ENCODE data around the gene FAM83B.
"Not testable (repeated sequence)": the region's sequence is repeated elsewhere in the genome, so short reads cannot be mapped to it uniquely, and the experiment has no call there.

Gene FAM83B

GRCh38 chr6:54899442-54899841 is 52.9 kb downstream of the FAM83B start:
- DNase-seq, result no peak

- DNase-seq, result no peak
Observed at GRCh38 chr6:54899986-54900385, 53.4 kb downstream of the FAM83B start.

DNA sequence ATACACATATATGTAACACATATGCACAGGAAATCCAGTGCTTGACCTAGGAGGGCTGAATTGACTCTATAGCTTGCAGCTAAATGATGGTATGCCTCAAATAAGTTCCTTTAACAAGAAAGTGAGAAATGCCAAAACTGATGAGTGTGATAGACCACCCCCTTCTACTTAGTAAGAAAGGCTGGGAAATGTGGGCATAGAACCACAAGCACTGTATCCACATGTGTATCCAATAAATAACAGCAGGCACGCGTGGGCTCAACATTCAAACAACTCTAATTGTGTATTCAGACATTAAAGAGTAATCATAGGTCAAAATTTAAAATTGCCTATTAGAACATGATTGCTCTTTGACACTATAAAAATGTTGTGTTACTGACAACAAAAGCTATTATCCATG is 54.1 kb downstream of the FAM83B start:
- no peak for DNase-seq

- DNase-seq, result no peak
Observed at GRCh38 chr6:54903884-54904283, 57.3 kb downstream of the FAM83B start.

DNA sequence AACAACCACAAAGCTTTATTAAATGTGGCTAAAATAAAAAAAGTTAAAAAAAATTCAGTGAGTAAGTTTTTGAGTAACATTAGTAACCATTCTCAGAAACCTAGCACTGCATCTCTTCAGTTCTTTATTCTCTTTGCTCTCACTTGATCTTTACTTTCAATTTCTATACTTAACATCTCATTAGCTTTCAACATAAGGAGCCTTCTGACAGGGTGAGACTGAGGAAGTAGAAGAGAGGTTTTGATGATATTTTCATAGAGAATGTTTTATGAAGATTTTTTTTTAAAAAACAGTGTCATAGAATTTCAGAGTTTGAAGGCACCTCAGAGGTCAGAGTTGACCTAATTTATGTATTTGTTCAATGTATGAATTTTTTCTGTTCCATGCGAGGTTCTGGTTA is 60.8 kb downstream of the FAM83B start:
- DNase-seq, result no peak

DNA sequence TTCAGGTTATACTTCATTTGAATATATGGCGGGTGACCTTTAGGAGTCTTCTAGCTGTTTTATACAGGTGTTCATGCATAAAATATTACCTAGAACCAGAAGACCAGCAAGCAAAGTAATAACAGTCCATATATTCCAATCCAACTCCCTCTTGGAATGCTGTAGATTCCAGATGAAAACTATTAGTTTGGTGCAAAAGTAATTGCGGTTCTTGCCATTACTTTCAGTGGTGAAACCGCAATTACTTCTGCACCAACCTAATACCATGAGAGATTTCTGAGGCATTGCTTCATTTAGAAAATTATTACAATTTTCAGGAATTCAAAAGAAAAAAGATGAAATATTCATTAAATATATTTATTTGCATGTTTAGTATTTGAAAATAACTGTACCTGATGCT is 62.6 kb downstream of the FAM83B start:
- DNase-seq, result no peak

GRCh38 chr6:54910431-54910884 is 63.9 kb downstream of the FAM83B start:
- no peak for DNase-seq

- DNase-seq, result no peak
Observed at GRCh38 chr6:54910921-54911320, 64.3 kb downstream of the FAM83B start.

- DNase-seq, result no peak
Observed at GRCh38 chr6:54913211-54913610, 66.6 kb downstream of the FAM83B start.

GRCh38 chr6:54916858-54917257 is 70.3 kb downstream of the FAM83B start:
- DNase-seq, result no peak

GRCh38 chr6:54920628-54921027 is 74.1 kb downstream of the FAM83B start:
- DNase-seq, result no peak

DNA sequence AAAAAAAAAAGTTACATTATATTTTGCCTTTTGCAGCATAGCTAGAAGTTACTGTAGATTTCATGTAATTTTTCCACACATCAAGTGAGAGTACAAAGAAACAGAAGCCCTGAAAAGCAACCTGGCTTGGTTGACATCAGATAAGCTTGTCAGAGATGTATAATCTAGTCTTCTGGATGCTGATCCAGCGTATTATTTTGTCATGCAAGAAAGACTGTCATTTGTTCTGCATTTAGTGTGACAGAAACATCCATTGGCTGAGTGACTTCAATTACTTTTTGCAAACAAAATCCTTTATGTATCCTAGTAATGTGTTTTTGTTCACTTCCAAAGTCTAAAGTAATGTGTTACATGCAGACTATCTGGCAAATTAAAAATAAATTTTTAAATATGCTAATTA is 75.3 kb downstream of the FAM83B start:
- DNase-seq, result no peak

GRCh38 chr6:54929245-54929909 is 82.8 kb downstream of the FAM83B start:
- no peak for DNase-seq

DNA sequence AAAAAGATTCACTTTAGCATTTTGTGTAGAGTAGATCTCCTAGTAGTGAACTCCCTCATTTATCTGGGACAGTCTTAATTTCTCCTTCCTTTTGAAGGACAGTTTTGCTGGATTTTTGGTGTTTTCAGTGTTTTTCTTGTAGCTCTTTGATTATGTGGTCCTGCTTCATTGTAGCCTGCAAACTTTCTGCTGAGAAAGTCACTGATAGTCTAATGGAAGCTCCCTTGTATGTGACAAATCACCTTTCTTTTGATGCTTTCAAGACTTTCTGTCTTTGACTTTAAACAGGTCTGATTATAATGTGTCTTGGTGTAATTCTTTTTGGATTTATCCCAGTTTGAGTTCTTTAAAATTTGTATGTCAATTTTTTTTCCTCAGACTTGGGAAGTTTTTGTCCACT is 86.1 kb downstream of the FAM83B start:
- no peak for DNase-seq

DNA sequence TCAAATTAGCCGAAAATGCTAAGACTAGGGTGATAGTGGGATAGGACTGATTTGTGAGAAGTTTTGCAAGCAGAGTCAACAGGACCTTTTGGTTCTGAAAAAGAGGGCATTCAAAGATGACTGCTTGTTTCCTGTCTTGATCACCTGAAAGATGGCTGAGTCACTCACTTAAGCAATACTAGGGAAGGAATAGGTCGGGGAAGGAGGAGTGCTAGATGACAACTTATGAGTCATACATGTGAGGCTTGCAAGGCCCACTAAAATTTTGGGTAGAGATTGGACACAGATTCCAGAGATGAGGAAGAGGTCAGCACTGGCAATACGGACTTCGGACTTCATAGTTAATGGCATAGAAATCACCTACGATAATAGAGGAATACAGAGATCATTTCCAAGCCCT is 89.2 kb downstream of the FAM83B start:
- no peak for DNase-seq

DNA sequence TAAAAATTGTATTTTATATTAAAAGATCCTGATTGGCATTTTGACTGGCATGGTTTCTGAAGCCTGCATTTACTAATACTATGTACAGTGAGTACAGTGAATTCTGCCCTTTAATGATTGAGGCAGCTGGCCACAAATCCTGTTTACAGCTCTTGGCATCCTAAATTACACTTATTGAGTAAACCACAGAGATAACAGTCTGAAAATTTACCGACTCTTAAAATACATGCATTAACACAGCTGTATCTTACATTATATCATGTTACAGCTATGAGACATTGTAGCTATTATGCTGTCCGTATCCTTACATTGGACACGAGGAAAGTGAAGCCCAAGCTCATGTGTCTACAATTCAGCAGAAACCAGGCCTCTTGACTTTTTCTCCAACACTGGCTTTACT is 90.8 kb downstream of the FAM83B start:
- no peak for DNase-seq

- no peak for DNase-seq
Observed at GRCh38 chr6:54957698-54958097, 111.1 kb downstream of the FAM83B start.

- no peak for DNase-seq
Observed at GRCh38 chr6:54958446-54958845, 111.9 kb downstream of the FAM83B start.

DNA sequence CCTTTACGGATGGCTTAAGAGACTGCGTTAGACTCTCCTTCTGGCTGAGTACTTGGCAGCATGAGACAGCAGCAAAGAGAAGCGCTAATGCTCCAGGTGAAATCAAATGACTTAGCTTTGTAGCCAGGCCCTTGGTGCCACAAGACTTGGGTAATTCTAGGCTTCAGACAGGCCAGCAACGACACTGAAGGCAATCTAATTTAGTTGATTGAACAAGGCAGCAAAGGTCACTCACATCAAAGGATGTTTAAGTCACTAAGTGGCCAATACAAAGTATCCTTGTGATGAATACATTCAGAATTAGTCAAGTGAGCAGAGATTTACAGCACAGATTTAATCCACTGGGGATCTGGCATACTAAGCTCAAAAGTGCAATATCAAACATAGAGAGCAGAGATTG is 113.2 kb downstream of the FAM83B start:
- no peak for DNase-seq

GRCh38 chr6:54961372-54961771 is 114.8 kb downstream of the FAM83B start:
- DNase-seq, result not testable (repeated sequence)

- no peak for DNase-seq
Observed at GRCh38 chr6:54970337-54970736, 123.8 kb downstream of the FAM83B start.

GRCh38 chr6:54971825-54972224 is 125.3 kb downstream of the FAM83B start:
- no peak for DNase-seq

DNA sequence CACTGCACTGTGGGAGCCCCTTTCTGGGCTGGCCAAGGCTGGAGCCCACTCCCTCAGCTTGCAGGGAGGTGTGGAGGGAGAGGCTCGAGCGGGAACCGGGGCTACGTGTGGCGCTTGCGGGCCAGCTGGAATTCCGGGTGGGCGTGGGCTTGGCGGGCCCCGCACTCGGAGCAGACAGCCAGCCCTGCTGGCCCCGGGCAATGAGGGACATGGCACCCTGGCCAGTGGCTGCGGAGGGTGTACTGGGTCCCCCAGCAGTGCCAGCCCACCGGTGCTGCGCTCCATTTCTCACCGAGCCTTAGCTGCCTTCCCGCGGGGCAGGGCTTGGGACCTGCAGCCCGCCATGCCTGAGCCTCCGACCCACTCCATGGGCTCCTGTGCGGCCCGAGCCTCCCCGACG is 132.6 kb downstream of the FAM83B start:
- not testable (repeated sequence) for DNase-seq

GRCh38 chr6:54980511-54981275 is 134.1 kb downstream of the FAM83B start:
- no peak for DNase-seq

GRCh38 chr6:54981276-54981609 is 134.7 kb downstream of the FAM83B start:
- DNase-seq, result no peak
